HG02938 (cell line): Measurements from ENCODE around the gene S100A5.
"Not testable (repeated sequence)": the region's sequence is repeated elsewhere in the genome, so short reads cannot be mapped to it uniquely, and the experiment has no call there.

Experiments
- ATAC-seq: cut with Tn5 transposase; IDR thresholded peaks from one replicate; pipeline ENCODE4 v1.9.1; 2021; ENCODE audit warnings: mild to moderate bottlenecking, moderate library complexity; ENCODE audit not compliant: unreplicated experiment

S100A5 gene

GRCh38 chr1:153535242-153536011, 5.3 kb downstream of the S100A5 start, which contains the start of gene S100A6:
S100A6 (minus strand) TSS chr1:153535991; CDS start chr1:153535339, 652 bp downstream.
- no peak for ATAC-seq

DNA sequence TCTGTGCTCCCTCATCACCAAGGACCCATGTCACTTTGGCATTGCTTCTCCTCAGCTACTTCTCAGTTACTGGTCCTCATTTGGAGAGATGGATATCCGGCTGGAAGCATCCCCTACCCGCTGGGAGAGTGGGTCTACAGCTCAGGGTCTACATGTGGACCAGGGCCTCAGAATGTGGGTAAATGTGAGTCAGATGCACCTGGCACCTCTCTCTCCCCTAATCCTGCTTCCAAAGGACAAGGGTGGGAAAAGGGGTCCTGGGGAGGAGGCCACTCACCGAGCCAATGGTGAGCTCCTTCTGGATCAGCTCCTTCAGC, 5.9 kb downstream of the S100A5 start:
- ATAC-seq: no peak

DNA sequence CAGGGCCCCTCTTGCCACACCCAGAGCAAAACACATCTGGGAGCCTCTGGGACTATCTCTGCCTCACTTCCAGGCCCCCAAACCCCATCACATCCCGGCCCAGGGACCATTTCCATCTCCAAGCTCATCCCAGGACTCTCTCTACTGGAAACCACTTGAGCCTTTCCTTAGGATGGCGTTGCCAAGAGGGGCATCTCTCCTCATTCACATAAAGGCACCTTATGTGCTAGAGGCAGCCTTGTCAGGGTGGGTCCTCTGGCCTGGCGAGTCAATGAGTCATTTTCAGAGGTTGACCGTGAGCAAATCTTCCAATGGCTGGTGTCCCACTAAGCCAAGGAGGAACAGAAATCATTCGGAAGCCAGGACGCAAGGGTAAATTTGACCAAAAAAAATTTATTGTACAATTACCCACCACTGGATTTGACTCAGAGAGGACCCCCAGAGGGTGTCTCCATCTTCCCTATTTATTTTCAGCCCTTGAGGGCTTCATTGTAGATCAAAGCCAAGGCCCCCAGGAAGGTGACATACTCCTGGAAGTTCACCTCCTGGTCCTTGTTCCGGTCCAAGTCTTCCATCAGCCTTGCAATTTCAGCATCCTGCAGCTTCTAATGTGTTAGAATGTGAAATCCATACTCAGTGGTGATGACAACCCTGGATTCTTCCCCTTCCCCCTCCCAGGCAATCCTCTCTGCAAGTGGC, 6.4 kb downstream of the S100A5 start:
- no peak for ATAC-seq

DNA sequence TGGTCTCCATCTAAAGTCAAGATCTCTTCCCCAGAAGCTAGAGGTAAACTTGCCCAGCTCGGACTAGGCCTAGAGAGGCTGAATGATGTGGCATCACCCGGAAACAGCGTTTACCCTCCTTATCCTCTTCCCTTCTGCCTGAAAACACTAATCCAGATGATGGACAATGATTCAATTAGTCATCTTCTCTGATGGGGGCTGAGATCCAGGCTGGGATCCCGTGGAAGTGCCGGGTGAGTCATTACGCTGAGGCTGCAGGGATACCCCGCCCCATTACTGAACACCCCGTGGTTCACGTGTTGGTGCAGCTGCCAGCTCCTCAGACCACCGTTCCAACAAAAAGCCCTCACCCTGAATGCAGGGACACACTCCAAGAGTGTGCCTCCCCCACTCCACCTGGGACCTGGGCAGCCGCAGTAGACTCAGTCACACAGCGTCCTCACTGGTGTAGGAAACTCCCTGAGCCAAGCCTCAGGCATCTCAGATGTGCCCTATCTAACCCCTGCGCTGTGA, 7.0 kb downstream of the S100A5 start:
- no peak for ATAC-seq

- no peak for ATAC-seq
These were observed 7.8 kb downstream of the S100A5 start for GRCh38 chr1:153532769-153533599.

- no peak for ATAC-seq
These were observed 8.6 kb downstream of the S100A5 start for GRCh38 chr1:153532181-153532580.

GRCh38 chr1:153531638-153532037, 9.1 kb downstream of the S100A5 start:
- no peak for ATAC-seq

GRCh38 chr1:153527683-153528040, 13.1 kb downstream of the S100A5 start:
- ATAC-seq: no peak

GRCh38 chr1:153527023-153527682, 13.6 kb downstream of the S100A5 start:
- no peak for ATAC-seq

GRCh38 chr1:153526132-153526543, 14.6 kb downstream of the S100A5 start:
- no peak for ATAC-seq

DNA sequence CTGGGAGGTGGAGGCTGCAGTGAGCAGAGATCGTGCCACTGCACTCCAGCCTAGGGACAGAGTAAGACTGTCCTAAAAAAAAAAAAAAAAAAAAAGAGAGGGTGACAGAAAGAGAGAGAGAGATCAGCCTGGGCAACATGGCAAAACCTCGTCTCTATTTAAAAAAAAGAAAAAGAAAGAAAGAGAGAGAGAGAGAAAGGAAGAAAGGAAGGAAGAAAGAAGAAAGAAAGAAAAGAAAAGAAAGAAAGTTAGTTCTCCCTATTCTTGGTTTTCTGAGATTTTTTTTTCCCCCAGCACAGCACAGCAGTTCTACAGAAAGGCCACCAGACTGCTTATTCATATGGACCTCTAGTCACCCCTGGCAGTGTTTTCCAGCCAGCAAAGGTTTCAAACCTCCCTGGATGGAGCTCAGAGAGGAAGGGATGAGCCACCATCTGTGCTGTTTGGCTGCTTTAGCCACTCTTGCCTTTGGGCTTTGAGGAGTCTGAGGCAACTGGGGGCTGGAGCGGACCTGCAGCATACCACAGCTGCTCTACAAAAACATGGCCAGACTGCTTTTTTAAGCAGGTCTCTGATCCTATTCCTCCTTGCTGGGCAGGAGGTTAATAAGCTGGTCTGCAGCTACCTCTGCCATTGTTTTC, 15.5 kb downstream of the S100A5 start:
- no peak for ATAC-seq

- not testable (repeated sequence) for ATAC-seq
These were observed 18.2 kb downstream of the S100A5 start for GRCh38 chr1:153522353-153523048.

DNA sequence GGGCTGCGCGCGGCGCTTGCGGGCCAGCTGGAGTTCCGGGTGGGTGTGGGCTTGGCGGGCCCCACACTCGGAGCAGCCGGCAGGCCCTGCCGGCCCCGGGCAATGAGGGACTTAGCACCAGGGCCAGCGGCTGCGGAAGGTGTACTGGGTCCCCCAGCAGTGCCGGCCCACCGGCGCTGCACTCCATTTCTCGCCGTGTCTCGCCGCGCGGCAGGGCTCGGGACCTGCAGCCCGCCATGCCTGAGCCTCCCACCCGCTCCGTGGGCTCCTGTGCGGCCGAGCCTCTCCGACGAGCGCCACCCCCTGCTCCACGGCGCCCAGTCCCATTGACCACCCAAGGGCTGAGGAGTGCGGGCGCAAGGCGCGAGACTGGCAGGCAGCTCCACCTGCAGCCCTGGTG, 18.9 kb downstream of the S100A5 start:
- not testable (repeated sequence) for ATAC-seq

DNA sequence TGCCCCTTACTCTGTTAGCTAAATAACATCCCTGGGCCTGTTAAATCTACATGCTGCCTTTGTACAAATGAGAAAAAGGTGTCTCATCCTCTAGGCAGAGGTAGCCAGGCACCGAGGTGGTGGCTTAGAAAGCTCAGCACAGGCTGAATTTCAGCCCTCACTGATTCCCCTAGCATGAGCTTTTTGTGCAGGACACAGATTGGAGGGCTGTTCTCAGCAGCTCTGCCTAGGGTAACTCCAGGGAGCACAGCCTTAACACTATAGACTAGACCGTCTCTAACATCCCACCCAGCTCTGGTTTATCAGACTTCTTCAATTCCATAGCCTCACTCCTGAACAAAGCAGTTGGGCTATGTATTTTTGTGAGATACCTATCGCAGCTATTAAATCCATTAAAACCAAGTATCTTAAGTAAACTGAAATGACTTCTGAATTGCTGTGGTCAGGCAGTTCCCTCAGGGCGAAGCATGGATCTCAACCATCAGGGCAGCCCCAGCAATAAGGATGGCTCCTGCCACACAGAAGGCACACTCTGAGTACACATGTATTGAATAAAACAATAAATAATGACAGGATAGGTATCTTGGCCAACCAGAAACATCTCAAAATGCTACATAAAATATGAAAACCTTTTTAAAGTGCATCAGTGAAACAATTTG, 19.8 kb downstream of the S100A5 start:
- ATAC-seq: no peak

DNA sequence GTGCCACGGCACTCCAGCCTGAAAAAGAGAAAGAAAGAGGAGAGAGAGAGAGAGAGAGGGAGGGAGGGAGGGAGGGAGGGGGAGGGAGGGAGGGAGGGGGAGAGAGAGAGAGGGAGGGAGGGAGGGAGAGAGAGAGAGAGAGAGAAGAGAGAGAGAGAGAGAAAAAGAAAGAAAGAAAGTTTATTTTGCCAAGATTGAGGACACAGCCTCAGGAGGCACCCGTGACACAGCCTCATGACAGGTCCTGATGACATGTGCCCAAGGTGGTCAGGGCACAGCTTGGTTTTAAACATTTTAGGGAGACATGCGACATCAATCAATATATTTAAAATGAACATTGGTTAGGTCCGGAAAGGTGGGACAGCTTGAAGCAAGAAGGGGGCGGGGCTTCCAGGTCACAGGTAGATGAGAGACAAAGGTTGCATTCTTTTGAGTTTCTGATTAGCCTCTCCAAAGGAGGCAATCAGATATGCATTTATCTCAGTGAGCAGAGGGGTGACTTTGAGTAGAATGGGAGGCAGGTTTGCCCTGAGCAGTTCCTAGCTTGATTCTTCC, 20.5 kb downstream of the S100A5 start:
- not testable (repeated sequence) for ATAC-seq

GRCh38 chr1:153519242-153519641, 21.5 kb downstream of the S100A5 start:
- no peak for ATAC-seq

DNA sequence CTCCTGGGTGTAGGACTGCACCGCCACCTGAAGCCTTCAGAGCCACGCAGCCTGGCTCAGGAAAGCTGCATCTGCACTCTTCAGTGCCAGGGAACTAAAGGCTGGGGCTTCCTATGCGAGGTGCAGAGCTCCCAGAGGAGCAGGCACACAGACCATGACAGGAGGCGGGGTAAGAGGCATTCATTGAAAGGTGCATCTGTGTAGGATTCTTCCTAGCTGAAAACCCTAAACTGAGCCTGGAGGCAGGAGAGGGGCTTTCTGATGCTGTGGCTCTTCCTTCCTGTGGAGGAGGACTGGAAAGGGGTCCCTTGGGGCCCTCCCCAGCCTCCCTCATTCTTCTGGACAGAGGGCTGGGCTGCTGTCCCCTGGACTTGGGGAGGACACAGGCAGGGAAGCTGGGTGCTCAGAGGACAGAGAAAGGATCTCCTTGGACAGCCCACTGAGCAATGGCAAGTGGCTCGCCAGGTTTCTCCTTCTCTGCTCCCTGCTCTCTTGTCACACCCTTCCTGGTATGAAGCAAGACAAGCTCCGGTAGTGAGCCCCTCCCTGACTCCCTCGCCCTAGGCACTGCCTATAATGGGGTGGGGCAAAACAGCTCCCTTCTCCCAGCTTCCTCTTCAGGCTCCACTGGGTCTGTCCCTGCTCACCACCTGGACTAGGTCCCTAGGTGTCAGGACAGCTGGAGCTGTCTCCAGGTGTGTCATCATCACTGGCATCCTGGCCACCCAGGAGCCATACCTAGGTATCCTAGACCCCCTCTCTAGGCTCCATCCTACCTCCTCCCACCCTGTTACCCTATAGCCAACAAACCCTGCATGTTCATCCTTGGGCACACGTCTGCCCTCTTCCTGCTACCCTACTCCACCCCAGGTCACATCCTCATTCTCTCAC, 25.0 kb downstream of the S100A5 start:
- ATAC-seq: no peak

DNA sequence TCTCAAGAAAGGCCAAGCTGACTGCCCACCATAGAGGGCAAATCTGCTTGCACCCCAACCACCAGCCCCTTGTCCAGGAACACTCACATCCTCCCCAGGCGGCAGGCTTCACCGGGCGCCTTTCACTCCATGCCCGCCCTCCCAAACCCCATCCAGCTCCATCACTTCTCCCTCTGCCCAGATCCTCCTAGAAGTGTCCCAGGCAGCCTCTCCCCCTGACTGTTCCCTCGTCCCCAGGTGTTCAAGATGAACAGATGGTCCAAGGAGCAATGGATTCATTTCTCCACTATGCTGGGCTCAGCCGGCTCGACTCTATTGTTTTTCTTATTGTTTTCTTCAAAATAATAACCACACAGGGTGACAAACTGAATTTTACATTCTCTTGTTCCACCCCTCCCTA, 27.1 kb downstream of the S100A5 start:
- ATAC-seq: no peak
